ENCODE results near the gene HBB.
"Not testable (repeated sequence)": the region's sequence is repeated elsewhere in the genome, so short reads cannot be mapped to it uniquely, and the experiment has no call there.

GRCh38 chr11:5253440-5253839 is 26.6 kb upstream of the HBB start:
- TF ChIP-seq CTCF (IDR thresholded peaks at IDR 0.05); RCOR1 (IDR thresholded peaks at IDR 0.05; ENCODE audit: low read depth, low read length); REST (IDR thresholded peaks at IDR 0.05); MYC (IDR thresholded peaks at IDR 0.05; ENCODE audit: borderline replicate concordance, low read length); NR3C1 (IDR thresholded peaks at IDR 0.05); JUN (IDR thresholded peaks at IDR 0.05): not testable (repeated sequence)

Data from A549 (cell line).